Measurements from ENCODE around the gene CFAP119. TPM values are rescaled to one million over a fixed set of nuclear protein-coding genes. Genes with fewer than 3 reads are reported as not detected.

The CFAP119 gene
- 4.5 to 9.7 TPM (median 9.0 TPM) in 5 replicates for total RNA-seq (2022; extraction: Qiagen RNA extraction; ENCODE audit: low read depth)

GRCh38 chr16:30761928-30762902, at the start of gene CFAP119, which contains the start of gene RNF40:
Gene CFAP119 (minus strand): TSS chr16:30762062. CDS start chr16:30761748, 314 bp downstream.
Gene RNF40 (plus strand): TSS chr16:30762322. CDS start chr16:30762546, 224 bp downstream.

GRCh38 chr16:30786936-30787612, 25.2 kb upstream of the CFAP119 start, which contains the start of gene ZNF629:
Gene ZNF629 (minus strand): TSS chr16:30787205. CDS start chr16:30784482, 2,723 bp downstream.

GRCh38 chr16:30747799-30748633, 13.8 kb downstream of the CFAP119 start, which contains the start of gene PHKG2:
Gene PHKG2 (plus strand): TSS chr16:30748425. CDS start chr16:30748821, 396 bp downstream.

Other genes with a start within 250 kb of the CFAP119 start
- 32.6 to 49.0 TPM (median 48.3 TPM) in 5 replicates for gene ZNF768, start 235.5 kb downstream of the CFAP119 start, total RNA-seq (2022; extraction: Qiagen RNA extraction; ENCODE audit: low read depth)
- gene ZNF747, start 227.2 kb downstream of the CFAP119 start, total RNA-seq (2022; extraction: Qiagen RNA extraction; ENCODE audit: low read depth), result 2.8 to 4.9 TPM (median 4.4 TPM) in 5 replicates
- 5.0 to 6.8 TPM (median 6.1 TPM) in 5 replicates for gene ZNF764, start 203.7 kb downstream of the CFAP119 start, total RNA-seq (2022; extraction: Qiagen RNA extraction; ENCODE audit: low read depth)
- 6.3 to 8.5 TPM (median 7.6 TPM) in 5 replicates for gene ZNF688, start 190.3 kb downstream of the CFAP119 start, total RNA-seq (2022; extraction: Qiagen RNA extraction; ENCODE audit: low read depth)
- not detected in 5 replicates for gene ZNF785, start 176.4 kb downstream of the CFAP119 start, total RNA-seq (2022; extraction: Qiagen RNA extraction; ENCODE audit: low read depth)
- gene ZNF689, start 151.7 kb downstream of the CFAP119 start, total RNA-seq (2022; extraction: Qiagen RNA extraction; ENCODE audit: low read depth), result 7.6 to 10.3 TPM (median 9.2 TPM) in 5 replicates
- gene PRR14, start 111.1 kb downstream of the CFAP119 start, total RNA-seq (2022; extraction: Qiagen RNA extraction; ENCODE audit: low read depth), result 19.0 to 29.6 TPM (median 26.7 TPM) in 5 replicates
- 35.7 to 49.1 TPM (median 45.8 TPM) in 5 replicates for gene FBRS, start 103.6 kb downstream of the CFAP119 start, total RNA-seq (2022; extraction: Qiagen RNA extraction; ENCODE audit: low read depth)
- gene SRCAP, start 62.9 kb downstream of the CFAP119 start, total RNA-seq (2022; extraction: Qiagen RNA extraction; ENCODE audit: low read depth), result 14.1 to 28.1 TPM (median 21.4 TPM) in 5 replicates
- gene PHKG2, start 13.6 kb downstream of the CFAP119 start, total RNA-seq (2022; extraction: Qiagen RNA extraction; ENCODE audit: low read depth), result 21.1 to 26.6 TPM (median 23.0 TPM) in 5 replicates
- gene RNF40, start 260 bp upstream of the CFAP119 start, total RNA-seq (2022; extraction: Qiagen RNA extraction; ENCODE audit: low read depth), result 77.8 to 90.9 TPM (median 89.9 TPM) in 5 replicates
- 15.6 to 19.2 TPM (median 16.4 TPM) in 5 replicates for gene ZNF629, start 25.1 kb upstream of the CFAP119 start, total RNA-seq (2022; extraction: Qiagen RNA extraction; ENCODE audit: low read depth)
- gene BCL7C, start 132.0 kb upstream of the CFAP119 start, total RNA-seq (2022; extraction: Qiagen RNA extraction; ENCODE audit: low read depth), result 24.3 to 38.7 TPM (median 36.4 TPM) in 5 replicates
- gene CTF1, start 134.6 kb upstream of the CFAP119 start, total RNA-seq (2022; extraction: Qiagen RNA extraction; ENCODE audit: low read depth), result 0.09 to 0.23 TPM (median 0.16 TPM) in 4 of 5 replicates, not detected in the other
- 16.3 to 25.2 TPM (median 21.8 TPM) in 5 replicates for gene FBXL19, start 161.5 kb upstream of the CFAP119 start, total RNA-seq (2022; extraction: Qiagen RNA extraction; ENCODE audit: low read depth)
- 12.1 to 15.0 TPM (median 13.6 TPM) in 5 replicates for gene ORAI3, start 187.0 kb upstream of the CFAP119 start, total RNA-seq (2022; extraction: Qiagen RNA extraction; ENCODE audit: low read depth)
- 17.6 to 24.3 TPM (median 21.8 TPM) in 5 replicates for gene SETD1A, start 195.7 kb upstream of the CFAP119 start, total RNA-seq (2022; extraction: Qiagen RNA extraction; ENCODE audit: low read depth)
- 12.5 to 17.3 TPM (median 14.7 TPM) in 5 replicates for gene HSD3B7, start 223.1 kb upstream of the CFAP119 start, total RNA-seq (2022; extraction: Qiagen RNA extraction; ENCODE audit: low read depth)
- gene STX1B, start 248.6 kb upstream of the CFAP119 start, total RNA-seq (2022; extraction: Qiagen RNA extraction; ENCODE audit: low read depth), result 1.4 to 2.2 TPM (median 1.7 TPM) in 5 replicates